Karpas-422 (cell line): ENCODE data around the gene UNC5B. TPM values are rescaled to one million over a fixed set of nuclear protein-coding genes. Genes with fewer than 3 reads are reported as not detected.

ENCODE experiments used
- DNase-seq: peaks from one replicate; pipeline ENCODE4 v3.0.0-alpha.2; 2015
- H2AFZ ChIP-seq: fragments of 200-600 bp; sonication (generic); 2 replicates; pipeline ENCODE4 v1.6.1; 2014; ENCODE audit warnings: antibody characterized with exemption, low read length, mixed read lengths
- H3K27ac ChIP-seq: fragments of 200-600 bp; sonication (generic); 2 replicates; pipeline ENCODE4 v1.5.1; 2014; ENCODE audit warnings: mild to moderate bottlenecking, low read length, moderate library complexity
- H3K27me3 ChIP-seq: fragments of 200-600 bp; sonication (generic); 2 replicates; pipeline ENCODE4 v1.6.1; 2014; ENCODE audit warnings: low read length, mixed read lengths
- H3K36me3 ChIP-seq: fragments of 200-600 bp; sonication (generic); 2 replicates; pipeline ENCODE4 v1.6.1; 2014; ENCODE audit warnings: low read length, mixed read lengths; ENCODE audit not compliant: insufficient read depth
- H3K4me1 ChIP-seq: fragments of 200-600 bp; sonication (generic); 2 replicates; pipeline ENCODE4 v1.6.1; 2014; ENCODE audit warnings: mild to moderate bottlenecking, low read length, mixed read lengths
- H3K4me2 ChIP-seq: fragments of 200-600 bp; sonication (generic); 2 replicates; pipeline ENCODE4 v1.6.1; 2014; ENCODE audit warnings: low read length, low read depth, mild to moderate bottlenecking; ENCODE audit not compliant: poor library complexity, severe bottlenecking
- H3K4me3 ChIP-seq: fragments of 200-600 bp; sonication (generic); 2 replicates; pipeline ENCODE4 v1.5.1; 2014; ENCODE audit warnings: mild to moderate bottlenecking, antibody characterized with exemption, low read length, mixed read lengths
- H3K79me2 ChIP-seq: fragments of 200-600 bp; sonication (generic); 2 replicates; pipeline ENCODE4 v1.6.1; 2014; ENCODE audit warnings: mild to moderate bottlenecking, low read length, mixed read lengths
- H3K9ac ChIP-seq: fragments of 200-600 bp; sonication (generic); 2 replicates; pipeline ENCODE4 v1.6.0; 2014; ENCODE audit warnings: low read length
- H3K9me2 ChIP-seq: fragments of 200-600 bp; sonication (generic), shearing (Covaris generic); replicated peaks from 2 replicates; pipeline ENCODE4 v1.6.0; 2014; ENCODE audit warnings: mild to moderate bottlenecking, low read length, moderate library complexity; ENCODE audit not compliant: insufficient read depth
- H3K9me3 ChIP-seq: fragments of 300-700, 200-600 bp; sonication (generic); 2 replicates; pipeline ENCODE4 v1.6.1; 2014; ENCODE audit warnings: low read length, mixed read lengths
- H4K20me1 ChIP-seq: fragments of 200-600 bp; sonication (generic); 2 replicates; pipeline ENCODE4 v1.6.1; 2014; ENCODE audit warnings: mild to moderate bottlenecking, antibody characterized with exemption, low read length, low read depth; ENCODE audit not compliant: insufficient read depth
- total RNA-seq: library from RNA; depleted of rRNA; stranded (reverse); fragments of >200 nt; shearing (Covaris generic); gene quantifications from 2 replicates; pipeline ENCODE4 v1.2.3, GENCODE V29; 2014; ENCODE audit warnings: low replicate concordance

Gene UNC5B
- total RNA-seq, 1 experiment from 2014 or later: not detected

DNA sequence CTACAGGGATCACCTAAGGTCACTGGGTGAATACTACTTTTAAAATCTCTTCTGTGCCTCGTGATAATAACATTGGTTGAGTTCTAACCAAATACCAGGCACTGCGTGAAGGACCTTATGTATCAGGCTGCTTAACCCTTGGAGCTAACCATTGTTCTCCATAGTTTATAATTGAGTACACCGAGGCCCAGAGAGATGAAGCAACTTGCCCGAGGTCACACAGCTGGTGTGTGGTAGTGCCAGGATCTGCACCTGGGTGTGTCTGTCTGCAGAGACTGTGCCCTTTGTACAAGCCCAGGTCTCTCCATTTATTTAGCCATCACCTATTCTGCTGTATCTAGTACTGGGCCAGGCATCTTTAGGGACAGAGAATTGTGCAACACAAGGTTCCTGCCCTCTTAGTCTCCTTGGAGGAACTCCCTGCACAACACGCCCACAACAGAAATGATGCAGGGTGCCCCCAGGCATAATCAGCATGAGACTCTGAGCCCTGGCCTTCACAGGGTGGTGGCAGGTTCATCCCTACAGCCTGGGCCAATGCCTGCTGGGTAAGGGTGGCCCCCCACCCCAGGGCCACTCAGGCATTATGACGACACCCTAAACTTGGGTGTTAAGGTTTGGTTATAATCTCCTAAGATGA is 31.5 kb downstream of the UNC5B start:
- Histone ChIP-seq H3K9me2 (no peaks in the 10 kb centered on the region), H3K4me3 (no peak overlapping the region), H4K20me1 (0 out of 2 replicates have a peak, but pooled peaks cover 3% of the 10 kb centered on the region), H3K9me3 (no peaks in the 10 kb centered on the region), H3K4me1 (no peaks in the 10 kb centered on the region), H3K4me2 (no peak overlapping the region), H3K36me3 (no peaks in the 10 kb centered on the region), H3K9ac (no peak overlapping the region), H2AFZ (no peak overlapping the region), H3K27ac (no peak overlapping the region), H3K27me3 (no peaks in the 10 kb centered on the region), H3K79me2 (no peaks in the 10 kb centered on the region)
- DNase-seq: no peak

DNA sequence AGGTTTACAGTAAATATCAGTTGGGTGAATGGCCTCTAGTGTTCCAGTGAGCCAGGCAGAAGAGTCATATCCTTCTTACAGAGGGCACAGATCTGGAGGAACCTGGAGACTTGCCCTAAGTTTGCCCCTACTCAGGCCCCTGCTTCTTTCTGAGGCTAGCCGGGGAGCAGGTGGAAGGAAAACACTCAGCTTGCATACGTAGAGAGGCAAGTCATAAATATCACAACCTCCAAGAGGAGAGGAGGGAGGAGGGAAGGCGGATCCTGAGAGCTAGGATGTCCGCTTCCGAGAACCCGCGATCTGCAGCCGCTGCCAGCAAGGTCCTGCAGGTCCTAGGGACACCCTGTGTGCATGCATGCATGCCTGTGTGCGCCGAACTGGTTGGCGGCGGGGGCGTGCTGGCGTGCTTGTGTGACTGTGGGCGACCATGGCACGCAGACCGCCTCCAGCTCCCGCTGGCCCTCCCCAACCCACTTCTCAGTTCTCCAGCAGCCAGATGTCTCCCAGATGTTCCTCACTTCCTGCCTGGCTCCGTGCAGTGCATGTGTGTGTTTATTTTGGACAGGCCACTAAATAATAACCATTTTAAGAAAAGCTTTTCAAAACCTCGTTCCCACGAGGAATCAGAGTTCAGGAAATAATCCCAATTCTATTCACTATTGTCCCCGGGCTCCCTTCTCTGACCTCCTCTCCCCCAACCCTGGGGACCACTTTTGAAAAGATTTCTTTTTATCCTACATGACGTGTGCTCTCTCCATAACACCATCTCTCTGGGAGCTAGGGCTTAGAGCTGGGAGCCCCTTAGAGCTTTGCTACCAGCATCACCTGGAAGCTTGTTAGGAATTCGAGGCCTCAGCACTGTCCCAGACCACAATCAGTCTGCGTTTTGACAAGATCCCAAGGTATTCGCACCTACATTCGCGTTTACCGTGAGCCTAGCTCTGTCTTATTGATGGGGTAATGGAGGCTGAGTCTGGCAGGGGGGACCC is 32.4 kb downstream of the UNC5B start:
- Histone ChIP-seq H2AFZ (no peak overlapping the region), H3K79me2 (no peaks in the 10 kb centered on the region), H4K20me1 (0 out of 2 replicates have a peak, but pooled peaks cover 3% of the 10 kb centered on the region), H3K4me1 (no peaks in the 10 kb centered on the region), H3K27ac (no peak overlapping the region), H3K4me2 (no peak overlapping the region), H3K9me2 (no peaks in the 10 kb centered on the region), H3K9me3 (no peaks in the 10 kb centered on the region), H3K9ac (no peak overlapping the region), H3K4me3 (no peak overlapping the region), H3K36me3 (no peaks in the 10 kb centered on the region), H3K27me3 (no peaks in the 10 kb centered on the region)
- DNase-seq: no peak

DNA sequence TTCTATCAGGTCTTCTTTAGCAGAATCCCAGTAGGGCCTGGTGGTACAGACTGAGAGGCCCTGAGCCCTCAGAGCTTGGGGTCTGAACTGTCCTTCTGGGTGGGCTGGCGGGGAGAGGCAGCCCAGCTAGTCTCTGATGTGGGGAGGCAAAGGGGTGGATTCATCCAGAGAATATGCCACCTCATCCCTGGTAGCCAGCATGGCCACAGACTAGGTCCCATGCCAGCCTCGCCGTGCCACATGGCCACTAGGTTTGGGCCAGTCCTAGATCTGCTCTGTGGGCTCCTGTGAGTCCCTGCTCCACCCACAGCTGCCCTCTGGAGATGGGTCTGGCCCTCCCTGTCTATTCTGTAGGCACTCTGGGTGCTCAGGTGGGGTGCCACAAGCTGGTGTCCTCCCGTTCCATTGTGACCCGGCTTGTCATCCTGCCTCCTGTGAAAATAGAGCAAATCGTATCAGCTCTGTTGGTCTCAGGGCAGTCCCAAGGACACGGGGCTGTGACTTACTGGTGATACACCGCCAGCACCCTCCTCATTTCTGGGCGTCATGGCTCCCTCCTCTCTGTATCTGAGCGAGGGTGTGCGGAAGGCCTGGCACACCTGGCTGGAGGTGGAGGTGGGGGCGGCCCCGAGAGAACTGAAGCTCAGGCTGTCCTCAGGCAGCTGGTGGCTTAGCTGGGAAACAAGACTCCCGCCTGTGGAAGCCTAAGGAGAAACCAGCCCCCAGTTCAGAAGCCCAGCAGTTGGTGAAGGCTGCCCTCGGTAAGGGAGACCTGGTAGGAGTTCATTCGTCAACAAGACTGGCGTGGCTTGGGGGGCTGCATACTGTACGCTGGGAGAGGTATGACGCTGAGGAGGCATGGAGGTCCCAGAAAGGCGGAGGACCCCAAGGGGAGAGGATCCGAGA is 33.3 kb downstream of the UNC5B start:
- Histone ChIP-seq H3K9me3 (no peaks in the 10 kb centered on the region), H3K79me2 (no peaks in the 10 kb centered on the region), H2AFZ (no peak overlapping the region), H3K9ac (no peak overlapping the region), H3K27ac (no peak overlapping the region), H3K4me1 (no peaks in the 10 kb centered on the region), H3K9me2 (no peaks in the 10 kb centered on the region), H4K20me1 (0 out of 2 replicates have a peak, but pooled peaks cover 4% of the 10 kb centered on the region), H3K4me2 (no peak overlapping the region), H3K36me3 (no peaks in the 10 kb centered on the region), H3K27me3 (no peaks in the 10 kb centered on the region), H3K4me3 (no peak overlapping the region)
- DNase-seq: no peak

DNA sequence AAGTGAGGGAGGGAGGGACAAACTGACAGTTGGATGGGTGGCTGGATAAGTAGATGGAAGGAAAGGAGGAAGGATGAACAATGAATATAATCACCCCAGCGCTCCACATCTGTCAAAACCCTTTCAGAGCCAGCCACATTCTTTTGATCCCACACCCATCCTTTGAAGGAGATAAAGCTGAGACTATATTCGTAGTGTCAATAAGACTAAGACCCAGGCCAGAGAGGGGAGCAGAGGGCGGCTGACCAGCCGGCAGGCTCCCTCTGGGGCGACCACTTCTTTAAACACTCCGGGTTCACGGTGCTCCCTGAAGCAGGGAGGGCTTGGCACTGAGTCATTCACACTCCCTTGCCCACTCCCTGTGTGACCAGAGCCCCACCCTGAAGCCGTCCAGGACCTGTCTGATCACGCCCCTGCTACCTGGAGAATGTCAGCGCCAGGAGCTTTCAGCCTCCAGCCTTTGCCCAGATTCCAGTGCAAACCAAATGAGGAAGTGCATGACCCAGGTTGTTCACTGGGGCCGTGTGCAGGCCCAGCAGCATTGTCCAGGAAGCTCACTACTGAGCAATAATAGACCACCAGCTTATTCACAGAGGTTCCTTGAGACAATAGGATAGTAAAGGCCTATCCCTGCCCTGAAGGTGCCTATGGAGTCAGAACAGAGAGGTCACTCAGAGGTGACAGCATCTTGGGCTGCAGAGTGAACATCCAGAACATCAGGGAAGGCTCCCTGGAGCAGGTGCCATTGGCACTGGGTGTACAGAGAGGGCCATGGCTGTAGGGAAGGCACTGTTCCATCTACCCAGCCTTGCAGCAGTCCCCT is 34.4 kb downstream of the UNC5B start:
- H3K9ac ChIP-seq: no peak overlapping the region
- no peak overlapping the region for H3K4me2 ChIP-seq

DNA sequence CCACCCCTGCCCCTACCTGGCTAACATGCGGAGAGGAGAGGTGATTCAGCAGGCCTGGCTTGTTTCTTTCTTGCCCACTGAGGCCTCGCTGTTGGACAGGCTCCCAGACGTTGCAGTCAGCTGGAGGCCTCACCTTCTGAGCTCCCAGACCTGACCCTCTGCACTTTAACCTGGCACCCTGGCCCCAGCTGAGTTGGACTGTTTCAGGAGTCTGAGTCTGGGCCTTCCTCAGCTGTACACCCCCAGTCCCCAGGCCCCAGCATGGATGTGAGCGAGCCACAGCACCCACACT is 35.0 kb downstream of the UNC5B start:
- Histone ChIP-seq H3K9ac (no peak overlapping the region), H3K4me1 (no peaks in the 10 kb centered on the region), H3K9me2 (no peaks in the 10 kb centered on the region), H3K36me3 (no peaks in the 10 kb centered on the region), H3K79me2 (no peaks in the 10 kb centered on the region), H3K27me3 (no peaks in the 10 kb centered on the region), H3K4me2 (no peak overlapping the region), H3K9me3 (no peaks in the 10 kb centered on the region), H2AFZ (no peak overlapping the region), H3K4me3 (no peak overlapping the region), H4K20me1 (0 out of 2 replicates have a peak, but pooled peaks cover 3% of the 10 kb centered on the region), H3K27ac (no peak overlapping the region)
- no peak for DNase-seq

More for the DNA sequence above, 34.4 kb downstream of the UNC5B start:
- Histone ChIP-seq H2AFZ (no peak overlapping the region), H3K36me3 (no peaks in the 10 kb centered on the region), H3K4me3 (no peak overlapping the region), H3K27ac (no peak overlapping the region), H4K20me1 (0 out of 2 replicates have a peak, but pooled peaks cover 3% of the 10 kb centered on the region), H3K79me2 (no peaks in the 10 kb centered on the region), H3K9me3 (no peaks in the 10 kb centered on the region), H3K4me1 (no peaks in the 10 kb centered on the region), H3K9me2 (no peaks in the 10 kb centered on the region), H3K27me3 (no peaks in the 10 kb centered on the region)
- no peak for DNase-seq

DNA sequence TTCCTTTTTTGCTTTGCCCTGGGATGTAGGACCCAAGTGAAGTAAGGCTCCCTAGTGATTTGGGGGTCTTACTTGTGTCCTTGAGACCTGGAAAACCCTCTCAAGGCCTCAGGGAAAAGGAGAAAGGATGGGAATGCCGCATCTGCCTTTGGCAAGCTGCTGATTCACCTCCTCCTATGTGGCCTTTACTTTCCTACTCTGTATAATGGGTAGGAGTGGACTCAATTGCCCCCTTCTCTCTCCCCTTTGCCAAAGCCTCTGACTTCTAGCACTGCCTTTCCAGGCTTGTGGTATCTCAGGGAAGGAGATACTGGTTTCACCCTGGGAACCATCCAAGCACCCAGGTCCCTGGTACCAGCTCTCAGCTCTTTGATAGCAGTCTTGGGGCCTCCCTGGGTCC is 35.4 kb downstream of the UNC5B start:
- H3K4me2 ChIP-seq: no peak overlapping the region
- H3K27ac ChIP-seq: no peak overlapping the region
- H3K9ac ChIP-seq: no peak overlapping the region
- no peak for DNase-seq
- H3K9me3 ChIP-seq: no peaks in the 10 kb centered on the region
- 0 out of 2 replicates have a peak, but pooled peaks cover 3% of the 10 kb centered on the region for H4K20me1 ChIP-seq
- H3K27me3 ChIP-seq: no peaks in the 10 kb centered on the region
- H3K79me2 ChIP-seq: no peaks in the 10 kb centered on the region
- no peaks in the 10 kb centered on the region for H3K36me3 ChIP-seq
- H3K9me2 ChIP-seq: no peaks in the 10 kb centered on the region
- H2AFZ ChIP-seq: no peak overlapping the region
- H3K4me1 ChIP-seq: no peaks in the 10 kb centered on the region
- no peak overlapping the region for H3K4me3 ChIP-seq

DNA sequence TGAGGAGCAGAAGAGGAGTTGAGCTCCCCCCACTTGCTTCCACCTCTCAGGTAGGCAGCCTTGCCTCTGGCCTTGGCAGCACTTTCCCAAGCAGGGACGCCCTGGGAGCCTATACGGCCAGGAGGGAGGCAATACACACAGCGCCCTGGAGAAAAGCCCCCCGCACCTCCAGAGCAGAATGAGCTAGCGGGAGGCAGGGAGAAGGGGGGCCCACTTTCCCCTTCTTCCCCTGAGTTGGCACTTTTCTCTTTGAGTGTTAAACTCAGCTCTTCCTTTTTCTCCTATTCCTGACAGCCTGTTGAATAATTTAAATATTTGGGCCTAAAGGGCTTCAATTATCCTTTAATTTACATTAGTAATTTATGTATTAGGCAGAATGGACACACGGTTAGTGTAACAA is 35.8 kb downstream of the UNC5B start:
- Histone ChIP-seq H2AFZ (no peak overlapping the region), H3K27me3 (no peaks in the 10 kb centered on the region), H3K4me3 (no peak overlapping the region), H3K4me2 (no peak overlapping the region), H4K20me1 (0 out of 2 replicates have a peak, but pooled peaks cover 3% of the 10 kb centered on the region), H3K4me1 (no peaks in the 10 kb centered on the region), H3K9me3 (no peaks in the 10 kb centered on the region), H3K79me2 (no peaks in the 10 kb centered on the region), H3K9me2 (no peaks in the 10 kb centered on the region), H3K9ac (no peak overlapping the region), H3K36me3 (no peaks in the 10 kb centered on the region), H3K27ac (no peak overlapping the region)
- no peak for DNase-seq
